Loucy (cell line): ENCODE results near the gene C14orf180.

Experiments
- H2AFZ ChIP-seq: fragments of 200-600 bp; sonication (generic); 2 replicates; pipeline ENCODE4 v1.6.0; 2016; ENCODE audit warnings: antibody characterized with exemption, mild to moderate bottlenecking, low read length, moderate library complexity
- H3F3A ChIP-seq: fragments of 200-600 bp; 2 replicates; pipeline ENCODE4 v1.6.0; 2016; ENCODE audit warnings: antibody characterized with exemption, low read depth, mild to moderate bottlenecking
- H3K27me3 ChIP-seq: fragments of 200-600 bp; sonication (generic); 2 replicates; pipeline ENCODE4 v1.6.1; 2014; ENCODE audit warnings: low read length, mild to moderate bottlenecking; ENCODE audit not compliant: insufficient read depth, poor library complexity, severe bottlenecking
- H3K36me3 ChIP-seq: fragments of 200-600 bp; sonication (generic); 2 replicates; pipeline ENCODE4 v1.6.1; 2016; ENCODE audit warnings: low read length; ENCODE audit not compliant: insufficient read depth
- H3K4me1 ChIP-seq: fragments of 200-600 bp; sonication (generic); 2 replicates; pipeline ENCODE4 v1.5.1; 2014; ENCODE audit warnings: low read length, mild to moderate bottlenecking; ENCODE audit not compliant: insufficient read depth, poor library complexity, severe bottlenecking
- H3K4me2 ChIP-seq: fragments of 200-600 bp; sonication (generic); 2 replicates; pipeline ENCODE4 v1.6.0; 2014; ENCODE audit warnings: antibody characterized with exemption, low read length, low read depth, mild to moderate bottlenecking; ENCODE audit not compliant: poor library complexity, severe bottlenecking
- H3K4me3 ChIP-seq: fragments of 200-600 bp; sonication (generic); 2 replicates; pipeline ENCODE4 v1.5.1; 2014; ENCODE audit warnings: low read length, mild to moderate bottlenecking, mixed read lengths; ENCODE audit not compliant: poor library complexity, severe bottlenecking
- H3K79me2 ChIP-seq: fragments of 200-600 bp; sonication (generic); 2 replicates; pipeline ENCODE4 v1.6.1; 2014; ENCODE audit warnings: low read length; ENCODE audit not compliant: insufficient read depth
- H3K9ac ChIP-seq: fragments of 200-600 bp; sonication (generic); 2 replicates; pipeline ENCODE4 v1.6.0; 2014; ENCODE audit warnings: mild to moderate bottlenecking, low read depth, low read length, moderate library complexity; ENCODE audit not compliant: poor library complexity, severe bottlenecking
- H3K9me2 ChIP-seq: fragments of 200-600 bp; sonication (generic); replicated peaks from 2 replicates; pipeline ENCODE4 v1.6.1; 2016; ENCODE audit warnings: low read depth, low read length, mixed read lengths
- H3K9me3 ChIP-seq: fragments of 200-600 bp; sonication (generic); 2 replicates; pipeline ENCODE4 v1.6.1; 2014; ENCODE audit warnings: mild to moderate bottlenecking, antibody characterized with exemption, low read length, low read depth; ENCODE audit not compliant: insufficient read depth
- H4K20me1 ChIP-seq: fragments of 200-600 bp; sonication (generic); 2 replicates; pipeline ENCODE4 v1.6.0; 2014; ENCODE audit warnings: antibody characterized with exemption, low read length, mild to moderate bottlenecking; ENCODE audit not compliant: insufficient read depth, poor library complexity, severe bottlenecking
- EZH2phosphoT487 ChIP-seq: fragments of 200-600 bp; IDR thresholded peaks from 2 replicates; pipeline ENCODE4 v1.6.1; 2018; ENCODE audit warnings: antibody characterized with exemption, mild to moderate bottlenecking, moderate library complexity, borderline replicate concordance
- TF ChIP-seq, protein P1 (sequence below): fragments of 200-600 bp; sonication (generic); conservative IDR thresholded peaks from 2 replicates; pipeline ENCODE4 v1.5.1; 2014; ENCODE audit warnings: mild to moderate bottlenecking, antibody characterized with exemption, low read length

Gene C14orf180

GRCh38 chr14:104596927-104597351, 17.4 kb downstream of the C14orf180 start:
- no peaks in the 10 kb centered on the region for H3K9me3 ChIP-seq
- H3K4me1 ChIP-seq, result no peaks in the 10 kb centered on the region
- no peaks in the 10 kb centered on the region for H3F3A ChIP-seq
- no peaks in the 10 kb centered on the region for H3K79me2 ChIP-seq
- H3K9me2 ChIP-seq, result no peaks in the 10 kb centered on the region
- no peak overlapping the region for H3K4me3 ChIP-seq
- H3K4me2 ChIP-seq, result no peak overlapping the region
- no peak overlapping the region for H2AFZ ChIP-seq
- H4K20me1 ChIP-seq, result no peaks in the 10 kb centered on the region
- TF ChIP-seq EZH2phosphoT487, result no peak
- TF ChIP-seq, protein P1, sequence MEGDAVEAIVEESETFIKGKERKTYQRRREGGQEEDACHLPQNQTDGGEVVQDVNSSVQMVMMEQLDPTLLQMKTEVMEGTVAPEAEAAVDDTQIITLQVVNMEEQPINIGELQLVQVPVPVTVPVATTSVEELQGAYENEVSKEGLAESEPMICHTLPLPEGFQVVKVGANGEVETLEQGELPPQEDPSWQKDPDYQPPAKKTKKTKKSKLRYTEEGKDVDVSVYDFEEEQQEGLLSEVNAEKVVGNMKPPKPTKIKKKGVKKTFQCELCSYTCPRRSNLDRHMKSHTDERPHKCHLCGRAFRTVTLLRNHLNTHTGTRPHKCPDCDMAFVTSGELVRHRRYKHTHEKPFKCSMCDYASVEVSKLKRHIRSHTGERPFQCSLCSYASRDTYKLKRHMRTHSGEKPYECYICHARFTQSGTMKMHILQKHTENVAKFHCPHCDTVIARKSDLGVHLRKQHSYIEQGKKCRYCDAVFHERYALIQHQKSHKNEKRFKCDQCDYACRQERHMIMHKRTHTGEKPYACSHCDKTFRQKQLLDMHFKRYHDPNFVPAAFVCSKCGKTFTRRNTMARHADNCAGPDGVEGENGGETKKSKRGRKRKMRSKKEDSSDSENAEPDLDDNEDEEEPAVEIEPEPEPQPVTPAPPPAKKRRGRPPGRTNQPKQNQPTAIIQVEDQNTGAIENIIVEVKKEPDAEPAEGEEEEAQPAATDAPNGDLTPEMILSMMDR, result no peak
- no peak overlapping the region for H3K9ac ChIP-seq
- no peaks in the 10 kb centered on the region for H3K27me3 ChIP-seq
- H3K36me3 ChIP-seq, result no peaks in the 10 kb centered on the region

DNA sequence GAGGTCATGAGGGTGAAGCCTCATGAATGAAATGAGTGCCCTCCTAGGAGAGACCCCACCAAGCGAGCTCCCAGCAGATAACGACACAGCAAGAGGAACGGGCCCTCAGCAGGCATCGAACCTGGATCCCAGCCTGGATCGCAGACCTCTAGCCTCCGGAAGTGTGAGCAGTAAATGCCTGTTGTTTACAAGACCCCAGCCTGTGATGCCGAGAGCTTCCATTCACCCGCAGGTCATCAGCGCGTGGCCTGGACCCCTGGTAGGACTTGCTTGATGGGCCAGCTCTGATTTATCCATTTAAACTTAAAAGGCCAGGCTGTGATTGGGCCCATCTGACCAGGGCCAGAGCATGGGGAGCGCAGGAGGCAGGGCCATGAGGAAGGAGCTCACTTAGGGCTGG, 18.0 kb downstream of the C14orf180 start:
- Histone ChIP-seq H3K27me3 (no peaks in the 10 kb centered on the region), H3K9ac (no peak overlapping the region), H3K9me2 (no peaks in the 10 kb centered on the region), H3K36me3 (no peaks in the 10 kb centered on the region), H3K4me3 (no peak overlapping the region), H2AFZ (no peak overlapping the region), H3K79me2 (no peaks in the 10 kb centered on the region), H3K9me3 (no peaks in the 10 kb centered on the region), H3K4me1 (no peaks in the 10 kb centered on the region), H3K4me2 (no peak overlapping the region), H4K20me1 (no peaks in the 10 kb centered on the region), H3F3A (no peaks in the 10 kb centered on the region)
- TF ChIP-seq, protein P1, result no peak
- TF ChIP-seq EZH2phosphoT487, result no peak

GRCh38 chr14:104598039-104598909, 18.7 kb downstream of the C14orf180 start:
- H3K79me2 ChIP-seq, result no peaks in the 10 kb centered on the region
- H3K4me2 ChIP-seq, result no peak overlapping the region
- H3K36me3 ChIP-seq, result no peaks in the 10 kb centered on the region
- H2AFZ ChIP-seq, result no peak overlapping the region
- H3F3A ChIP-seq, result no peaks in the 10 kb centered on the region
- H3K9ac ChIP-seq, result no peak overlapping the region
- H4K20me1 ChIP-seq, result no peaks in the 10 kb centered on the region
- no peaks in the 10 kb centered on the region for H3K27me3 ChIP-seq
- H3K4me1 ChIP-seq, result no peaks in the 10 kb centered on the region
- no peaks in the 10 kb centered on the region for H3K9me2 ChIP-seq
- TF ChIP-seq EZH2phosphoT487, result no peak
- TF ChIP-seq, protein P1, result no peak
- no peak overlapping the region for H3K4me3 ChIP-seq
- H3K9me3 ChIP-seq, result no peaks in the 10 kb centered on the region
